Neuronal stem cell (in vitro differentiated cells): ENCODE measurements around the gene SLC9C2.
A peak's percentile ranks its signal among the peaks of the same experiment; 100 is the strongest.
"Not testable (repeated sequence)": the region's sequence is repeated elsewhere in the genome, so short reads cannot be mapped to it uniquely, and the experiment has no call there.

Source experiments
- DNase-seq: peaks from one replicate; pipeline ENCODE4 v3.0.0-alpha.2; 2013; ENCODE audit warnings: low spot score
- H2AFZ ChIP-seq: one replicate; pipeline ENCODE4 v1.6.1; 2013; ENCODE audit warnings: mild to moderate bottlenecking, low read length, inconsistent platforms
- H2AK5ac ChIP-seq: 2 replicates; pipeline ENCODE4 v1.6.1; 2013; ENCODE audit warnings: low read depth, mild to moderate bottlenecking, inconsistent platforms, low read length, moderate library complexity, mixed read lengths
- H2BK120ac ChIP-seq: 2 replicates; pipeline ENCODE4 v1.6.1; 2013; ENCODE audit warnings: low read depth, mild to moderate bottlenecking, inconsistent platforms, low read length, moderate library complexity, mixed read lengths
- H2BK12ac ChIP-seq: one replicate; pipeline ENCODE4 v1.6.1; 2013; ENCODE audit warnings: low read length, inconsistent platforms
- H2BK15ac ChIP-seq: 2 replicates; pipeline ENCODE4 v1.6.1; 2013; ENCODE audit warnings: mild to moderate bottlenecking, low read length, inconsistent platforms, mixed read lengths
- H2BK5ac ChIP-seq: one replicate; pipeline ENCODE4 v1.6.1; 2013; ENCODE audit warnings: inconsistent platforms, mild to moderate bottlenecking, low read length, moderate library complexity
- H3K14ac ChIP-seq: one replicate; pipeline ENCODE4 v1.6.1; 2013; ENCODE audit warnings: low read length, inconsistent platforms
- H3K18ac ChIP-seq: 2 replicates; pipeline ENCODE4 v1.6.1; 2013; ENCODE audit warnings: low read length, inconsistent platforms
- H3K23ac ChIP-seq: 2 replicates; pipeline ENCODE4 v1.6.1; 2013; ENCODE audit warnings: low read depth, mild to moderate bottlenecking, mixed read lengths, low read length, inconsistent platforms; ENCODE audit not compliant: poor library complexity
- H3K27ac ChIP-seq: replicated peaks from 3 replicates; pipeline ENCODE4 v1.5.1; 2013; ENCODE audit warnings: low read length, inconsistent platforms
- H3K27me3 ChIP-seq, 3 experiments: 2 replicates each; pipeline ENCODE4 v1.6.1; 2013; ENCODE audit warnings: low read length in 3 of 3, mild to moderate bottlenecking in 2 of 3, inconsistent platforms in 1 of 3, low read depth in 1 of 3, mixed read lengths in 1 of 3, moderate library complexity in 1 of 3; ENCODE audit not compliant: control insufficient read depth in 3 of 3, insufficient read depth in 3 of 3
- H3K36me3 ChIP-seq, 2 donors: replicated peaks in 1 of 2; 2 replicates each; pipeline ENCODE4 v1.6.1; 2013; ENCODE audit warnings: low read length in 2 of 2; ENCODE audit not compliant: control insufficient read depth in 2 of 2, insufficient read depth in 2 of 2
- H3K4ac ChIP-seq: 2 replicates; pipeline ENCODE4 v1.6.1; 2013; ENCODE audit warnings: inconsistent platforms, mild to moderate bottlenecking, low read length, moderate library complexity
- H3K4me1 ChIP-seq, 2 donors: 1 replicate in 1 of 2; 2 replicates in 1 of 2; pipeline ENCODE4 v1.6.1; 2013; ENCODE audit warnings: low read length in 2 of 2, low read depth in 1 of 2; ENCODE audit not compliant: control insufficient read depth in 2 of 2, insufficient read depth in 1 of 2
- H3K4me2 ChIP-seq: one replicate; pipeline ENCODE4 v1.6.1; 2013; ENCODE audit warnings: mild to moderate bottlenecking, low read length, inconsistent platforms; ENCODE audit not compliant: insufficient read depth, poor library complexity, severe bottlenecking
- H3K4me3 ChIP-seq, 2 donors: 2 replicates each; pipeline ENCODE4 v1.5.1; 2013; ENCODE audit warnings: low read length in 2 of 2, mild to moderate bottlenecking in 2 of 2, inconsistent platforms in 1 of 2, moderate library complexity in 1 of 2
- H3K79me1 ChIP-seq: one replicate; pipeline ENCODE4 v1.6.1; 2013; ENCODE audit warnings: low read depth, mild to moderate bottlenecking, inconsistent platforms, low read length, moderate library complexity
- H3K9ac ChIP-seq: one replicate; pipeline ENCODE4 v1.6.1; 2013; ENCODE audit warnings: mild to moderate bottlenecking, low read depth, low read length, inconsistent platforms; ENCODE audit not compliant: poor library complexity
- H3K9me3 ChIP-seq, 2 donors: replicated peaks in 1 of 2; 2 replicates each; pipeline versions ENCODE3 to v1.6.1; 2013; ENCODE audit warnings: low read length in 2 of 2, mild to moderate bottlenecking in 2 of 2, inconsistent platforms in 1 of 2, low read depth in 1 of 2, mixed read lengths in 1 of 2, moderate library complexity in 1 of 2; ENCODE audit not compliant: control insufficient read depth in 2 of 2, insufficient read depth in 1 of 2
- H4K8ac ChIP-seq: one replicate; pipeline ENCODE4 v1.6.1; 2013; ENCODE audit warnings: low read depth, mild to moderate bottlenecking, inconsistent platforms, low read length, moderate library complexity
- H4K91ac ChIP-seq: one replicate; pipeline ENCODE4 v1.6.1; 2013; ENCODE audit warnings: low read length, low read depth, mild to moderate bottlenecking, inconsistent platforms; ENCODE audit not compliant: poor library complexity
- WGBS, 2 donors: extraction: QIAGEN DNeasy Blood & Tissue Kit; methylation state at CpG; one replicate each; pipeline ENCODE4 v1.1.7; 2013; ENCODE audit warnings: missing lambda C conversion rate in 2 of 2, mixed read lengths in 1 of 2; ENCODE audit not compliant: insufficient read length in 2 of 2, insufficient replicate concordance in 1 of 2; ENCODE audit errors: extremely low coverage in 2 of 2; 5-methylcytosine and 5-hydroxymethylcytosine counted together

SLC9C2 gene

GRCh38 chr1:173642450-173643139 is 39.7 kb upstream of the SLC9C2 start:
- not testable (repeated sequence) for H3K4ac ChIP-seq, H4K91ac ChIP-seq, H2AFZ ChIP-seq, H3K14ac ChIP-seq, H3K4me3 ChIP-seq, H4K8ac ChIP-seq, DNase-seq, H2BK120ac ChIP-seq, H2BK12ac ChIP-seq, H3K4me1 ChIP-seq, H3K9ac ChIP-seq, H3K4me2 ChIP-seq, H3K36me3 ChIP-seq, H3K27ac ChIP-seq, H2BK15ac ChIP-seq, H2AK5ac ChIP-seq, H3K18ac ChIP-seq, H2BK5ac ChIP-seq, H3K79me1 ChIP-seq, H3K23ac ChIP-seq, H3K27me3 ChIP-seq
- H3K9me3 ChIP-seq, result peaks cover 8 to 33% of the 10 kb centered on the region in 2 donors
- no CpG with 5 or more reads among the region's 4 CpGs for WGBS, 2 donors

- Histone ChIP-seq H3K9ac (no peak overlapping the region), H3K18ac (no peak overlapping the region), H2BK120ac (no peak overlapping the region), H2AK5ac (no peak overlapping the region), H2BK5ac (no peak overlapping the region), H3K4me3 (no peak overlapping the region), H3K4ac (no peak overlapping the region), H3K14ac (no peak overlapping the region), H3K79me1 (no peaks in the 10 kb centered on the region), H3K27me3 (no peaks in the 10 kb centered on the region), H2AFZ (no peak overlapping the region), H3K9me3 (peaks cover 8 to 39% of the 10 kb centered on the region in 2 donors), H3K4me2 (no peak overlapping the region), H3K4me1 (no peaks in the 10 kb centered on the region), H3K23ac (no peak overlapping the region), H4K8ac (no peak overlapping the region), H3K27ac (no peak overlapping the region), H2BK15ac (no peak overlapping the region), H3K36me3 (peaks cover 0 to 5% of the 10 kb centered on the region in 2 donors), H4K91ac (no peak overlapping the region), H2BK12ac (no peak overlapping the region)
- DNase-seq, result no peak
- WGBS, 2 donors, result no CpG with 5 or more reads among the region's 2 CpGs
Measured at GRCh38 chr1:173639102-173639501, 36.2 kb upstream of the SLC9C2 start.

DNA sequence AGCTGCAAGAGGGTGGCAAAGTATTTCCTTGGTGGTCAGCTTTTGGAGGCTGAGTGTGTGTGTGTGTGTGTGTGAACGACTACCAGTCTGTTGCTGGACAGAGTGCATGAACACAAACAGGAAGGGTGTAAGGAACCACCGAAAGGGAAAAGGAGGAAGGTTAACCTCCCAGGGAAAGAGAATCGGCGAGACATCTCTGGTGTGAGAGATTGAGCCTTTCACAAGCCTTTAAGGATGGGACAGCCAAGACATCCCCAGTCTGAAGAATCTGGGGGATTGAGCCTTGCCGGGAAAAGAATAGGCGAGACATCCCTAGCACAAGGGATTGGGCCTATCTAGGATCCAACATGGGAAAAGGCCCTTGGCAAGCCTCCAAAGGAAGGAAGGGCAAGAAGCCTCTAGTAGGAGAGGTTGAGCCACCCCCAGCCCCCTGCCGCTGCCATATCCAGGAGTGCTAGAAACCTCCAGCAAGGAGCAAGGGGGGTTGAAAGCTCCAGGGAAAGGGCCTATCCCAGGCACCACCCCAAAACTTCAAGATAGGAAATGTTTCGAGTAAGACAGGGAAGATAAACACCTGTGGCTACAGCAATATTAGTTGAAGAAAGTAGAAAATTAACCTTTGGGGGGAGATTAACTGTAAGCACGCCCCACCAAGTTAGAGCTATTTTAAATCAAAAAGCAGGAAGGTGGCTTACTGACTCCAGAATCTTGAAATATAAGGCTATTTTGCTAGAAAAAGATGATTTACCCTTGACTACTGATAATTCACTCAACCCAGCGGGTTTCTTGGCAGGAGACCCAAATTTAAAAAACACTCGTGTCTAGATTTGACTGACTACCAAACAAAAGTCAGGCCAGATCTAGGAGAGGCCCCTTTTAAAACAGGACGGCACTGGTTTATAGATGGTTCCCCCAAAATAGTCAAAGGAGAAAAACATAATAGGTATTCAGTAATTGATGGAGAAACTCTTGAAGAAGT is 35.5 kb upstream of the SLC9C2 start:
- H3K4me3 ChIP-seq, result peak overlapping the region; percentile 7 to 50
- H3K4me1 ChIP-seq, result no peaks in the 10 kb centered on the region
- peaks cover 0 to 5% of the 10 kb centered on the region in 2 donors for H3K36me3 ChIP-seq

More for the DNA sequence above, 35.5 kb upstream of the SLC9C2 start:
- Histone ChIP-seq H3K27me3 (no peaks in the 10 kb centered on the region), H3K18ac (no peak overlapping the region), H2BK15ac (no peak overlapping the region), H3K4ac (no peak overlapping the region), H2BK5ac (no peak overlapping the region), H2AK5ac (no peak overlapping the region), H3K9me3 (peaks cover 8 to 32% of the 10 kb centered on the region in 2 donors), H3K27ac (no peak overlapping the region), H2BK12ac (no peak overlapping the region), H2BK120ac (no peak overlapping the region), H3K14ac (no peak overlapping the region), H2AFZ (no peak overlapping the region), H4K8ac (no peak overlapping the region), H3K79me1 (no peaks in the 10 kb centered on the region), H4K91ac (no peak overlapping the region), H3K23ac (no peak overlapping the region), H3K9ac (no peak overlapping the region), H3K4me2 (no peak overlapping the region)
- no peak for DNase-seq
- WGBS, 2 donors, result no CpG with 5 or more reads among the region's 12 CpGs
